Ramos (cell line): Measurements from ENCODE around the gene AFF1.

Experiments
- in situ Hi-C: fragments of 300-500 bp; cut with MboI; formaldehyde crosslinking; loops from one replicate; pipeline ENCODE4 v1.14.3; 2022; ENCODE audit warnings: low sequenced_read_pairs; ENCODE audit not compliant: unreplicated experiment

AFF1 gene, protein sequence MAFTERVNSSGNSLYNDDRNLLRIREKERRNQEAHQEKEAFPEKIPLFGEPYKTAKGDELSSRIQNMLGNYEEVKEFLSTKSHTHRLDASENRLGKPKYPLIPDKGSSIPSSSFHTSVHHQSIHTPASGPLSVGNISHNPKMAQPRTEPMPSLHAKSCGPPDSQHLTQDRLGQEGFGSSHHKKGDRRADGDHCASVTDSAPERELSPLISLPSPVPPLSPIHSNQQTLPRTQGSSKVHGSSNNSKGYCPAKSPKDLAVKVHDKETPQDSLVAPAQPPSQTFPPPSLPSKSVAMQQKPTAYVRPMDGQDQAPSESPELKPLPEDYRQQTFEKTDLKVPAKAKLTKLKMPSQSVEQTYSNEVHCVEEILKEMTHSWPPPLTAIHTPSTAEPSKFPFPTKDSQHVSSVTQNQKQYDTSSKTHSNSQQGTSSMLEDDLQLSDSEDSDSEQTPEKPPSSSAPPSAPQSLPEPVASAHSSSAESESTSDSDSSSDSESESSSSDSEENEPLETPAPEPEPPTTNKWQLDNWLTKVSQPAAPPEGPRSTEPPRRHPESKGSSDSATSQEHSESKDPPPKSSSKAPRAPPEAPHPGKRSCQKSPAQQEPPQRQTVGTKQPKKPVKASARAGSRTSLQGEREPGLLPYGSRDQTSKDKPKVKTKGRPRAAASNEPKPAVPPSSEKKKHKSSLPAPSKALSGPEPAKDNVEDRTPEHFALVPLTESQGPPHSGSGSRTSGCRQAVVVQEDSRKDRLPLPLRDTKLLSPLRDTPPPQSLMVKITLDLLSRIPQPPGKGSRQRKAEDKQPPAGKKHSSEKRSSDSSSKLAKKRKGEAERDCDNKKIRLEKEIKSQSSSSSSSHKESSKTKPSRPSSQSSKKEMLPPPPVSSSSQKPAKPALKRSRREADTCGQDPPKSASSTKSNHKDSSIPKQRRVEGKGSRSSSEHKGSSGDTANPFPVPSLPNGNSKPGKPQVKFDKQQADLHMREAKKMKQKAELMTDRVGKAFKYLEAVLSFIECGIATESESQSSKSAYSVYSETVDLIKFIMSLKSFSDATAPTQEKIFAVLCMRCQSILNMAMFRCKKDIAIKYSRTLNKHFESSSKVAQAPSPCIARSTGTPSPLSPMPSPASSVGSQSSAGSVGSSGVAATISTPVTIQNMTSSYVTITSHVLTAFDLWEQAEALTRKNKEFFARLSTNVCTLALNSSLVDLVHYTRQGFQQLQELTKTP

GRCh38 chr4:86934771-86935565, at the start of gene AFF1:
TSS of gene AFF1 (plus strand) at chr4:86935011. CDS start at chr4:86948534, 13,523 bp downstream.
- in situ Hi-C loops = loop anchor here (5.0 kb wide), 1 partner anchor 67 kb away; no protein-coding TSS in a partner anchor

- in situ Hi-C loops = loop anchor here (10.0 kb wide), 2 partner anchors 236 to 396 kb away; no protein-coding TSS in a partner anchor
These were observed 44.0 kb upstream of the AFF1 start for GRCh38 chr4:86890790-86891189.

- in situ Hi-C loops = loop anchor here (10.0 kb wide), 2 partner anchors 237 to 397 kb away; no protein-coding TSS in a partner anchor
These were observed 42.8 kb upstream of the AFF1 start, which contains the start of gene C4orf36 for GRCh38 chr4:86891762-86892635. TSS of gene C4orf36 (minus strand) at chr4:86892422. CDS start at chr4:86891520, 902 bp downstream.

GRCh38 chr4:86892636-86892960, 42.2 kb upstream of the AFF1 start:
- in situ Hi-C loops = loop anchor here (10.0 kb wide), 2 partner anchors 238 to 398 kb away; no protein-coding TSS in a partner anchor

DNA sequence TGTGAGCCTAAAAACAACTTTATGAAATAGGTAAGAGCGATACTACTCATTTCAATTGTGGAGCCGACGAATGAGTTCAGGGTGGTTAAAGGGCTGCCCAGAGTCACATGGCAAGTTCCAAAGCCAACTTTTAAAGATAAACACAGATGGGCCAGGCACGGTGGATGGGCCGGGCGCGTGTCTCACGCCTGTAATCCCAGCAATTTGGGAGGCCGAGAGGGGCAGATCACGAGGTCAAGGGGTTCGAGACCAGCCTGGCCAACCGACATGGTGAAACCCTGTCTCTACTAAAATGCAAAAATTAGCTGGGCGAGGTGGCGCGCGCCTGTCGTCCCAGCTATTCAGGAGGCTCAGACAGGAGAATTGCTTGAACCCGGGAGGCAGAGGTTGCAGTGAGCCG, 41.7 kb upstream of the AFF1 start:
- in situ Hi-C loops = loop anchor here (10.0 kb wide), 2 partner anchors 238 to 398 kb away; no protein-coding TSS in a partner anchor

- in situ Hi-C loops = loop anchor here (10.0 kb wide), 2 partner anchors 240 to 400 kb away; no protein-coding TSS in a partner anchor
These were observed 40.4 kb upstream of the AFF1 start for GRCh38 chr4:86894455-86894854.

- in situ Hi-C loops = loop anchor here (10.0 kb wide), 2 partner anchors 241 to 401 kb away; no protein-coding TSS in a partner anchor
These were observed 38.9 kb upstream of the AFF1 start for GRCh38 chr4:86895692-86896488.

DNA sequence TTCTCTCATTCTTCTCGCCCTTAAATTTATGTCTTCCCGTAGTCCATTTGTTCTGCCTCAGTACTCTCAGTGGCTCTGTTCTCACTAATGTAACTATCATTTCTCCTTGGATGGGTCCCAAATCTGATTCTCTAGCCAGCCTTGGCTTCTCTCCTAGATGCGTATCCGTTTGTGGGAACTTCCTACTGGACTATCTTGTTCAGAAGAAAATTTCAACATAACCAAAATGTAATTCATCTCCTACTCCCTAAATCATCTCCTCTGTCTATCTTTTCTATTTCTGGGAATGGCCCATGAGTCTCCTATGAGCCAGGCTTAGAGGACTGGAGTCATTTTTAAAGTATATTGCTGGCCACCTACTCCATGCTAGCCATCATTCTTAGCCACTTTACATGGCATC, 38.2 kb upstream of the AFF1 start:
- in situ Hi-C loops = loop anchor here (10.0 kb wide), 2 partner anchors 242 to 402 kb away; no protein-coding TSS in a partner anchor

DNA sequence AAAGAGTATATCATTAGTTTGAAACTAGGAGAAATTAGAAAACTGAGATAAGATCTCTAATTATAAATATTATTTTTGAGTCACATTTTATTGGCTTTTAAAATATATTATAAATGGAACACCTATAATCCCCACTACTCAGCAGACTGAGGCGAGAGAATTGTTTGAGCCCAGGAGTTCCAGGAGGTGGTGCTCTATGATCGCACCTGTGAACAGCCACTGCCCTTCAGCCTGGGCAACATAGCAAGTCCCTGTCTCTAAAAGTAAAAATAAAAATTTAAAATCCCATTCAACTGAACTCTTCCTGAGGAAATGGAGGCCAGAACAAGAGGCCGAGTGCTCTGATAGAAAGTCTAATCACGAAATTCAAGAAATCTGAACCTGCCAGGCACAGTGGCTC, 36.2 kb upstream of the AFF1 start:
- in situ Hi-C loops = loop anchor here (10.0 kb wide), 2 partner anchors 244 to 404 kb away; no protein-coding TSS in a partner anchor

DNA sequence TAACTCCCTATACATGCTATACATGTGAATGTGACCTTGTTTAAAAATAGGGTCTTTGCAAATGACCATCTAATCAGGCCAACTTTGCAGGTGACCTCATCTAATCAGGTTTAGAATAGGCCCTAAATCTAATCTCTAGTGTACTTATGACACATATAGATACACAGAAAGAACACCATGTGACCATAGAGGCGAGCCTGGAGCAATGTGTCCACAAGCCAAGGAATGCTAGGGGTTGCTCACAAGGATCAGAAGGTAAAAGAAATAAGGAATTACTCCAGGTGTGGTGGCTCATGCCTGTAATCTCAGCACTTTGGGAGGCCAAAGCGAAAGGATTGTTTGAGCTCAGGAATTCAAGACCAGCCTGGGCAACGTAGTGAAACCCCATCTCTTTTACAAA, 32.9 kb upstream of the AFF1 start:
- in situ Hi-C loops = no loop called here

DNA sequence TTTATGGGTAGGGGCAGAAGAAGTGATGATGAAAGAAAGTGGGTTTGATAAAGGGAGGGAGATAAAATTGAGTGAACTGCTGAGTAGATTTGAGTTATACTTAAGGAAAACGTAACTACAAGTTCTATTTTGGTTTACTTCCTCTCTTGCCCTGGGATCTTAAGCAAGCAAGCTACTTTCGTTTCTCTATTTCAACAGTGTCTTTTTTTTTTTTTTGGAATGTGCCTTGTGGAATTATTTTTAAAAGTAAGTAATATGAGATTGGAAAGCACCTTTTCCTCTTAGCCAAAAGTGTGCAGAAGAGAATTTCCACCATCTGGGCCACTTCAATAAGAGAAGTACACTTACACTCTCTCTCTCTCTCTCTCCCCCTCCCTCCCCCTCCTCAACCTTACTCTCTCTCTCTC, 26.6 kb upstream of the AFF1 start:
- in situ Hi-C loops = no loop called here

DNA sequence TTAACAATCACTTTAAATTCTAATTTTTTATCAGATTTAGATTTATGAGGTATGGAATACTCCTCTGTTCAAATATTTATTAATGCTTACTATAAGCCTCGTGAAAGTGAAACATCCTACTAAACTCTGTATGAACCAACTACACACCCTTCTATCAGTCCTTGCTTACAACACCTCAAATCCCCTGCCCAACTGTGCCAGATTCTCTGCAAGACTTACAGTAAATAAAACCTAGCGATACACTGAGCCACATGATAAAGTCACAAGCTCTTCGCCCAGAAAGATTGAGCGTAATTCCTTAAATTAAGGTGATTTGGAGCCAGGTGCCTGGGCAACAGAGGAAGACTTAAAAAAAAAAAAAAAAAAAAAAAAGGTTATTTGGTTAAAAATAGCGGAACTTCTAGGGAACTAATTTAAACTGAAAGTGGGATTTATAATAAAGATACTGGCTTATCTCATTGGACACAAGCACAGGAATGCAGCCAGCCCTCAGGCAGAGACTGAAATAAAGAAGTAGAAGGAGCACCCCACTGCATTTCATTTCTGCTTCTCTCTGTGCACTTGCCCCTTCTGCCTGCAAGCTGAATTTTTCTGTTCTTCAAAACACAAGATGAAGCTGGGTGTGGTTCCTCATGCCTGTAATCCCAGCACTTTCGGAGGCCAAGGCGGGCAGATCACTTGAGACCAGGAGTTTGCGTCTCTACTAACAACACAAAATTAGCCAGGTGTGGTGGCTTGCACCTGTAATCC, 25.1 kb upstream of the AFF1 start:
- in situ Hi-C loops = loop anchor here (10.0 kb wide), 1 partner anchor 325 kb away; no protein-coding TSS in a partner anchor

DNA sequence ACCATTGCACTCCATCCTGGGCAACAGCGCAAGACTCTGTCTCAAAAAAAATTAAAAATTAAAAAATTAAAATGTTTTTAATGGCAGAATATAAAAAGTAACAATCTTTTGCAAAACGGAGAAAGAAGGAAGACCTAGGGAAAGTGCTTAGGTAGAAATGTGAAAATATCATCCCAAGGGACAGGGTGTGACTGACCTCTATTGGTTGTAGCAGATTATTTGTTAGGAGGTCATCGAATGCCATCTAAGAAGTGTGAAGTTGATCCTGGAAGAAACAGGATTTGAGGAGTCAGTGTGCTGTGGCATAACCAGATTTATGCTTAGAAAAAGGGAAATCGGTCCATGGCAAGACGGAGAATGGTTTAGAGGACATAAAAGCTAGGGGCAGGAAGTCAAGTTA, 24.4 kb upstream of the AFF1 start:
- in situ Hi-C loops = loop anchor here (10.0 kb wide), 1 partner anchor 324 kb away; no protein-coding TSS in a partner anchor

- in situ Hi-C loops = loop anchor here (10.0 kb wide), 1 partner anchor 324 kb away; no protein-coding TSS in a partner anchor
These were observed 23.8 kb upstream of the AFF1 start for GRCh38 chr4:86910820-86911684.

- in situ Hi-C loops = loop anchor here (10.0 kb wide), 1 partner anchor 318 kb away; no protein-coding TSS in a partner anchor
These were observed 18.4 kb upstream of the AFF1 start for GRCh38 chr4:86916392-86916791.
